Stimulated activated naive CD4-positive, alpha-beta T cell treated with Interleukin-2 at 50 U/mL for 16 hours (primary cell): ENCODE measurements around the gene PTPRU.

Source experiments
- DNase-seq: peaks from one replicate; lab custom pipeline; 2025; lab: John Stamatoyannopoulos, UW

PTPRU gene

GRCh38 chr1:29245876-29246275, 9.6 kb downstream of the PTPRU start:
- no peak for DNase-seq

GRCh38 chr1:29247044-29247443, 10.7 kb downstream of the PTPRU start:
- no peak for DNase-seq

GRCh38 chr1:29247571-29248273, 11.4 kb downstream of the PTPRU start:
- no peak for DNase-seq

- no peak for DNase-seq
These were observed 12.1 kb downstream of the PTPRU start for GRCh38 chr1:29248409-29248808.

- DNase-seq, result no peak
These were observed 12.9 kb downstream of the PTPRU start for GRCh38 chr1:29249170-29249691.

DNA sequence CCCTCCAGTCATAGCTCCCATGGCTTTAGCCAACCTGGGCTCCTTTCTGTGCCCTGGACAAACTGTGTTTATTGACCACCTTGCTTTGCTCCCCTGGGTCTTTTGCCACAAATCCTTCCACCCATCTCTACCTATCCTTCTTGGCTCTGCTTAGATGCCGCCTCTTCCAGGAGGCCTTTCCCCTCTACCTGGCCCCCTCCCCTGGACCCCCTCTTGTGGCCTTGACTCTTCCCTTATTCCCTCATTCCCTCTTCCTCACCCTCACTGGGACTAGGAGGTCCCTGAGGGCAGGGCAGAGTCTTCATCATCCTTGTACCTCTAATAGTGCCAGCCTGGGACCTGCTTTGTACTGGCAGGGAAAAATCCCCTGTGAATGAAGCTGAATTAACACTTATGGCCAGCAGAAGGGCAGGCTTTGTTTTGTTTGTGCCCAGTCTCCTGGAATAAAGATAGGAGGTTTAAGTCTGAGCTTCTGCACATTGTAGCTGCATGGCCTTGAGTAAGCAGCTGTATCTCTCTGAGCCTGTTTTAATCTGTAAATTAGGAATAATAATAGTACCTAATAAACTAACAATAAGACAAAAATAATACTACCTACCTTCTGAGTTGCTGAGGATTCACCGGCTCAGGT, 13.7 kb downstream of the PTPRU start:
- no peak for DNase-seq

- no peak for DNase-seq
These were observed 15.1 kb downstream of the PTPRU start for GRCh38 chr1:29251164-29252124.

- DNase-seq, result no peak
These were observed 16.9 kb downstream of the PTPRU start for GRCh38 chr1:29253180-29253579.

DNA sequence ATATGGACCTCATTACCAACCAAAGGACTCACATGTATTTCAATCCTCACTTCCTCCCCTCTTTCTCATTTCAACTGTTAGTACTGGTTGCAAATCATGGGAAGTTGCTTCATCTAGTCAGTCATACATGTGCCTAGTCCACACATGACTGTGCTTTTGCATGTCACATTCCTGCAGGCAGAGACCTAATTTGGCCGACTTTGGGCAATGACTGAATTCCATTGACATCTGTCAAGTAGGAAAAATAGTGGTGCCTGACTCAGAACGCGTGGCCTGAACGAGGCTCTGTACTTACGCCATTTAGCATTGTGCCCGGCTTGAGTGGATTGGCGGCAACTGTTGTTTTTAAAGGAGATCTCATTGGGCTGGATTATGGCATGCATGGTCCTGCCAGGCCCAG, 18.0 kb downstream of the PTPRU start:
- no peak for DNase-seq

DNA sequence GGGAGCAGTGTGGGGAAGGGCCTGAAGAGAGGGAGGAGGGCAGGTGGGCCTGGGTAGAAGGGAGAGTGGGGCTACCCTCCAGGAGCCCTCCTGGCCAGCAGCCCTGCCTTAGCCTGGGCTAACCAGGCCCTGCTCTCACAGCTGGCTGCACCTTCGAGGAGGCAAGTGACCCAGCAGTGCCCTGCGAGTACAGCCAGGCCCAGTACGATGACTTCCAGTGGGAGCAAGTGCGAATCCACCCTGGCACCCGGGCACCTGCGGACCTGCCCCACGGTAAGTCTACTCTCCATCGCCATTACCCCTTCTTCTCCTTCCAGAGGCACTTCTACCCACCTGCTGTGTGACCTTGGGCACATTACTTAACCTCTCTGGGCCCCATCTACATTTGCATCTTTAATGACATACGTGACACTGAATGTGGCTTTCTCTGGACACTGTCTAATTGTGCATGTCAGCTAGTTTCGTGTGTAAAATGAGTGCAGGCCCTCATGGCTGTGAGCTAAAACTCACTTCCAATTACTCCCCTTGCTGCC, 18.9 kb downstream of the PTPRU start:
- no peak for DNase-seq

GRCh38 chr1:29256394-29256793, 20.1 kb downstream of the PTPRU start:
- DNase-seq, result no peak

GRCh38 chr1:29256979-29257804, 20.9 kb downstream of the PTPRU start:
- DNase-seq, result no peak

GRCh38 chr1:29258189-29258975, 22.1 kb downstream of the PTPRU start:
- no peak for DNase-seq

- no peak for DNase-seq
These were observed 22.9 kb downstream of the PTPRU start for GRCh38 chr1:29258976-29259801.

GRCh38 chr1:29259802-29260441, 23.6 kb downstream of the PTPRU start:
- DNase-seq, result peak; percentile 32

GRCh38 chr1:29260531-29260930, 24.2 kb downstream of the PTPRU start:
- no peak for DNase-seq

GRCh38 chr1:29264773-29265389, 28.6 kb downstream of the PTPRU start:
- DNase-seq, result no peak

DNA sequence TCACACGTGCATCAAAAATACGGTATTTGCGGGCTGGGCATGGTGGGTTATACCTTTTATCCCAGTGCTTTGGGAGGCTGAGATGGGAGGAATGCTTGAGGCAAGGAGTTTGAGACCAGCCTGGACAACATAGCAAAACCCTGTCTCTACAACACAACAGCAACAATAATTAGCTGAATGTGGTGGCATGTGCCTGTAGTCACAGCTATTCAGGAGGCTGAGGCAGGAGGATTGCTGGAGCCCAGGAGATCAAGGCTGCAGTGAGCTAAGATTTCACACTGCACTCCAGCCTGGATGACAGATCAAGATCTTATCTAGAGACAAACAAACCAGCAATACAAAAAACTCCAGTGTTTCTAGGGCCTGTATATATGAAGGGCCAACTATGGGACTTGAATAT, 30.6 kb downstream of the PTPRU start:
- no peak for DNase-seq
